RWPE1 (cell line): ENCODE measurements around the gene TMSB10.

Source experiments
- CTCF ChIA-PET: fragments of 350-600 bp; sonication (Branson Sonifier 250); formaldehyde crosslinking; extraction: SDS; loops from one replicate; lab custom pipeline; 2021; lab: Yijun Ruan, JAX
- POLR2A ChIA-PET: fragments of 400-600 bp; formaldehyde crosslinking; extraction: SDS; loops from one replicate; lab custom pipeline; 2020; ENCODE audit warnings: antibody characterized with exemption; ENCODE audit not compliant: low non-redundant PET; lab: Yijun Ruan, JAX
- DNase-seq: peaks from one replicate; pipeline ENCODE4 v3.0.0; 2012; ENCODE audit warnings: low spot score
- H3K27ac ChIP-seq: fragments of 450-650 bp; 2 replicates; pipeline ENCODE4 v1.5.1; 2017
- CTCF ChIP-seq: fragments of 450-650 bp; conservative IDR thresholded peaks from 2 replicates; pipeline ENCODE4 v1.5.1; 2017; ENCODE audit warnings: low read depth, mild to moderate bottlenecking

Gene TMSB10

GRCh38 chr2:84925336-84925723 is 19.9 kb downstream of the TMSB10 start:
- DNase-seq, result peak; percentile 77
- POLR2A ChIA-PET, result interaction anchor here (0.7 to 1.4 kb wide), 2 partner anchors 19 to 46 kb away, joined by 3 to 12 read pairs; partner anchors contain the start of genes KCMF1 and TMSB10
- peak overlapping the region; percentile 98 for H3K27ac ChIP-seq
- TF ChIP-seq CTCF, result no peak
- CTCF ChIA-PET, result interaction anchor here (0.6 to 2.1 kb wide), 19 partner anchors 8 to 408 kb away, joined by 3 to 20 read pairs (median 6); partner anchors contain the start of genes TMSB10 and TRABD2A

GRCh38 chr2:84925724-84926376 is 20.4 kb downstream of the TMSB10 start:
- TF ChIP-seq CTCF, result peak; percentile 93
- CTCF ChIA-PET, result interaction anchor here (0.6 to 2.1 kb wide), 23 partner anchors 9 to 435 kb away, joined by 3 to 20 read pairs (median 5); partner anchors contain the start of genes KCMF1, TMSB10 and TRABD2A
- POLR2A ChIA-PET, result interaction anchor here (0.7 to 1.4 kb wide), 2 partner anchors 19 to 46 kb away, joined by 3 to 12 read pairs; partner anchors contain the start of genes KCMF1 and TMSB10
- peak overlapping the region; percentile 98 for H3K27ac ChIP-seq
- DNase-seq, result peak; percentile 72

DNA sequence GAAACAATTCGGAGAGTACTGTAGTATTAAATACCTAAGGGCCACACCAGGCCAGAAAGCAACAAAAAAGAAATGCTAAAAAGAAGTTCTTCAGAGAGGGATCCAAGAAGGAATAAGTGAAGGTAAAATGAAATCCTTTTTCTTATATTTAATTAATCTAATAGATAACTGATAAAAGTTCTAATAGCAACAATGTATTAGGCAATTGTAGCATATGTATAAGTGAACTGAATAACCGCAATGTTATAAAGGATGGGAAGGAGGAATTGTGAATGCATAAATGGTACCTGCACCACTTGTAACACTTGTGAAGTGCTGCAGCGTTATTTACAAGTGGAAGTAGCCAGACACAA is 21.8 kb downstream of the TMSB10 start:
- ChIA-PET CTCF (no interaction called here), POLR2A (no interaction called here)
- no peak for DNase-seq
- peak overlapping the region; percentile 98 for H3K27ac ChIP-seq
- peak; percentile 43 for TF ChIP-seq CTCF

DNA sequence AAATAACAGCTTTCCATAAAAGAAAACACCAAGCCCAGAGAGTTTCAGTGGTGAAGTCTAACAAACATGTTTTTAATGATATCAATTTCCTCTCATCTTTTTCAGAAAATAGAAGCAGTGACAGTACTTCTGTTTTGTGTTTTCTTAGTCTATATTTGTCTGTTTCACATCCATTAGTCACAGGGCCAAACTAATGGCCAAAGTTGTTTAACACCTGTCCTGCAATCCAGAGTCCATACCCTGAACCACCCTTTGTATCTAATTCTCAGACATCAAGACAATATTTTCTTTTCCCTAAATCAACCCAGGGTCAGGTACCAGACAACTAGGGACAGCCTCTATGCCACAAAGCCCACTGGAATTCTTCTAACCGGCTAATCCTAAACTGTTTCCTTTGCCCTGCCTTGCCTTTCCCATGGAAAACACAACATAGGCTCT is 25.9 kb downstream of the TMSB10 start:
- DNase-seq, result no peak
- TF ChIP-seq CTCF, result no peak
- POLR2A ChIA-PET, result no interaction called here
- CTCF ChIA-PET, result no interaction called here
- H3K27ac ChIP-seq, result no peak overlapping the region

GRCh38 chr2:84938194-84938879 is 32.9 kb downstream of the TMSB10 start:
- H3K27ac ChIP-seq, result peak overlapping the region; percentile 44; the same call in 1 of the 2 replicates
- no peak for DNase-seq
- ChIA-PET POLR2A (no interaction called here), CTCF (interaction anchor here (0.7 to 1.1 kb wide), 3 partner anchors 9 to 77 kb away, joined by 6 to 7 read pairs (median 7); no protein-coding TSS in a partner anchor)
- TF ChIP-seq CTCF, result no peak

- peak overlapping the region; percentile 16 for H3K27ac ChIP-seq
- ChIA-PET CTCF (interaction anchor here (0.7 kb wide), 2 partner anchors 43 to 69 kb away, joined by 3 to 7 read pairs; no protein-coding TSS in a partner anchor), POLR2A (no interaction called here)
- TF ChIP-seq CTCF, result no peak
- no peak for DNase-seq
Observed at GRCh38 chr2:84939426-84940087, 34.1 kb downstream of the TMSB10 start.
